WTC11 (cell line): Measurements from ENCODE around the gene CD8A. TPM values are rescaled to one million over a fixed set of nuclear protein-coding genes. Genes with fewer than 3 reads are reported as not detected.
"Not testable (repeated sequence)": the region's sequence is repeated elsewhere in the genome, so short reads cannot be mapped to it uniquely, and the experiment has no call there.

Experiments
- ATAC-seq: fragments of 200-7000 bp; cut with Tn5 transposase; 2 replicates; pipeline ENCODE4 v1.10.0; 2021; ENCODE audit warnings: mild to moderate bottlenecking, moderate library complexity
- Bru-seq: library from RNA; stranded (reverse); fragments of 400-500 nt; gene quantifications from one replicate; lab custom pipeline; 2021; lab: Mats Ljungman, UMichigan
- CTCF ChIA-PET: fragments of 300-600 bp; sonication (Branson Sonifier 250); formaldehyde crosslinking; loops from one replicate; lab custom pipeline; 2021; ENCODE audit warnings: antibody characterized with exemption; lab: Charles Lee
- POLR2A ChIA-PET: fragments of 350-600 bp; sonication (Branson Sonifier 250); formaldehyde crosslinking; loops from one replicate; lab custom pipeline; 2021; ENCODE audit warnings: antibody characterized with exemption; lab: Charles Lee
- DNase-seq: peaks from one replicate; pipeline ENCODE4 v3.0.0; 2021; ENCODE audit warnings: low spot score
- H3K27ac Mint-ChIP-seq: 2 replicates; pipeline ENCODE4 v1.8.0; 2021; ENCODE audit warnings: mixed read lengths
- H3K27me3 Mint-ChIP-seq: 2 replicates; pipeline ENCODE4 v1.8.0; 2021; ENCODE audit warnings: low read depth, mild to moderate bottlenecking, moderate library complexity, mixed read lengths
- H3K36me3 Mint-ChIP-seq: 2 replicates; pipeline ENCODE4 v1.8.0; 2021; ENCODE audit warnings: mixed read lengths
- H3K4me1 Mint-ChIP-seq: 2 replicates; pipeline ENCODE4 v1.8.0; 2022; ENCODE audit warnings: mixed read lengths
- H3K4me3 Mint-ChIP-seq: 2 replicates; pipeline ENCODE4 v1.8.0; 2021; ENCODE audit warnings: mild to moderate bottlenecking, moderate library complexity, mixed read lengths
- H3K9me3 Mint-ChIP-seq: 2 replicates; pipeline ENCODE4 v1.8.0; 2021; ENCODE audit warnings: mixed read lengths
- FOXJ3 ChIP-seq: sonication (generic); formaldehyde crosslinking; IDR thresholded peaks from 2 replicates; pipeline ENCODE4 v1.9.0; 2021; ENCODE audit warnings: missing genetic modification reagents, mild to moderate bottlenecking, borderline replicate concordance
- FOXK1 ChIP-seq: sonication (generic); formaldehyde crosslinking; IDR thresholded peaks from 2 replicates; pipeline ENCODE4 v1.8.0; 2022; ENCODE audit warnings: mild to moderate bottlenecking, moderate library complexity, missing genetic modification reagents
- FOXP1 ChIP-seq: sonication (generic); formaldehyde crosslinking; IDR thresholded peaks from 2 replicates; pipeline ENCODE4 v1.8.0; 2022; ENCODE audit warnings: missing genetic modification reagents, mild to moderate bottlenecking, moderate library complexity, borderline replicate concordance
- NR2C2 ChIP-seq: sonication (generic); formaldehyde crosslinking; IDR thresholded peaks from 2 replicates; pipeline ENCODE4 v1.8.0; 2022; ENCODE audit warnings: mild to moderate bottlenecking, missing genetic modification reagents
- TEAD4 ChIP-seq: sonication (generic); formaldehyde crosslinking; IDR thresholded peaks from 2 replicates; pipeline ENCODE4 v1.8.0; 2022; ENCODE audit warnings: mild to moderate bottlenecking, missing genetic modification reagents
- TP53 ChIP-seq: sonication (generic); formaldehyde crosslinking; IDR thresholded peaks from 2 replicates; pipeline ENCODE4 v1.8.1; 2023; ENCODE audit warnings: mild to moderate bottlenecking, missing genetic modification reagents
- ZNF317 ChIP-seq: sonication (generic); formaldehyde crosslinking; IDR thresholded peaks from 2 replicates; pipeline ENCODE4 v1.8.1; 2023; ENCODE audit warnings: low read depth, mild to moderate bottlenecking, moderate library complexity, missing genetic modification reagents, borderline replicate concordance
- long read RNA-seq, 3 experiments: library from RNA in 1 of 3; library from capped mRNA in 1 of 3; library from polyadenylated mRNA in 1 of 3; unstranded in 2 of 3; stranded (forward) in 1 of 3; transcript quantifications; one replicate each; pipeline ENCODE4 v2.0.0, GENCODE V29; 2021
- total RNA-seq: library from RNA; stranded (reverse); gene quantifications from 3 replicates; pipeline ENCODE4 v1.2.3, GENCODE V29; 2021
- TF ChIP-seq, protein P1 (sequence below): sonication (generic); formaldehyde crosslinking; IDR thresholded peaks from 2 replicates; pipeline ENCODE4 v1.8.0; 2023; ENCODE audit warnings: missing genetic modification reagents, mild to moderate bottlenecking, borderline replicate concordance

The CD8A gene
- total RNA-seq (0.27 to 0.44 TPM (median 0.30 TPM) in 3 replicates), Bru-seq, nascent RNA (percentile 11 among the genes with signal in this experiment)
- long read RNA-seq, experiment 1: 0 reads
- long read RNA-seq, experiment 2: 0 reads
- long read RNA-seq, experiment 3, partial matches to known transcripts: 0 of 1 reads
- long read RNA-seq, experiment 3, other reads (novel, unspliced or antisense): 1 of 1 reads

DNA sequence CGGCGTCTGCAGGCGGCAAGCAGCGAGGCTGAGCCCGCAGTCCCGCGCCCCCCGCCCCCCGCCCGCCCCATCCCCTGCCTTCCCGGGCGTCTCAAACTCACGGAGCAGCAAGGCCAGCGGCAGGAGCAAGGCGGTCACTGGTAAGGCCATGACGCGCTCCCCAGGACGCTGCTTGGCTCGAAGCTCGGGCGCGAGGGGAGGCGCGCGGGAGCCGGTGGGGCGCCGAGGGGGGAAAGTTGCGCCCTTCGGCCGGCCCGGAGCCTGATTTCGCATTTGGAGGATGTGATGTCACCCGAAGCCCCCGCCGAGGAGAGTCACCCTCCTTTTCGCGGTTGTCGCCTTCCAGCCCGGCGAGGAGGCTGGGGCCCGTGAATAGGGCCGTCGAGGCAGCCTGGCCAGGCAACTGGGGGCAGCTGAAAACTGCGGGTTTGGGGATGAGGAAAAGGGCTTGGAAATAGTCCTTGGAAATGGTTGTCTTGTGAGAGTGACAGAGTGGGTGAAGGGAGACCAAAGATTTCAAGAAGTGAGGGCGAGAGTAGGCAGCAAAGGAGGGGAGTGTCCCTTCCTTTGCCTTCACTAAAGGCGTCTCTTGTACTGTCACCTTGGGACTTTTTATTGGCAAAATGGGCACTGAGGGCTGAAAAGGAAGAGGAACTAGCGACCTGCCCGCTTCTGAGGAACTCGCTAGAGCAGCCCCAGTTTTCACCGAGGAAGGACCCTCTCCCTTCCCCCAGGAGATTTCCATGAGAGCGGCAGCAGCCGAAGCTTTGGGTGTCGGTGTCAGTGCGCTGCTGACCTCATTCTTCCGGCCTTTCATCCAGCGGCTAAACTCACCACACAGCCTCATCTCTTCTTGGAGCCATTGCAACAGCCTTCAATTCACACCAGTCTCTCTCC is at the start of gene CD8A:
TSS of gene CD8A (minus strand) at position 238 of the 897 bp plus-strand sequence. CDS start at position 150, 88 bp downstream.
- peaks cover 5% of the 10 kb centered on the region for H3K36me3 Mint-ChIP-seq
- H3K4me1 Mint-ChIP-seq: peaks cover 20% of the 10 kb centered on the region
- peaks cover 11% of the 10 kb centered on the region for H3K9me3 Mint-ChIP-seq
- H3K27ac Mint-ChIP-seq: no peak within 1 kb of the TSS
- DNase-seq: peak; percentile 30
- CTCF ChIA-PET: interaction anchor here (1.1 to 1.4 kb wide), 2 partner anchors 16 to 304 kb away, joined by 3 read pairs; no protein-coding TSS in a partner anchor
- H3K4me3 Mint-ChIP-seq: peak within 1 kb of the TSS; percentile 64
- POLR2A ChIA-PET: interaction anchor here (1.2 kb wide), 1 partner anchor 9 kb away, joined by 4 read pairs; no protein-coding TSS in a partner anchor
- TF ChIP-seq TP53 (CRISPR knock-in tag) (peak; percentile 39; the same call in 1 of the 2 replicates), FOXP1 (CRISPR knock-in tag) (0 out of 2 replicates have a peak, but pooled peaks have one; percentile 60), TEAD4 (CRISPR knock-in tag) (no peak)
- peak; percentile 15 for ATAC-seq
- peaks cover 91% of the 10 kb centered on the region for H3K27me3 Mint-ChIP-seq

DNA sequence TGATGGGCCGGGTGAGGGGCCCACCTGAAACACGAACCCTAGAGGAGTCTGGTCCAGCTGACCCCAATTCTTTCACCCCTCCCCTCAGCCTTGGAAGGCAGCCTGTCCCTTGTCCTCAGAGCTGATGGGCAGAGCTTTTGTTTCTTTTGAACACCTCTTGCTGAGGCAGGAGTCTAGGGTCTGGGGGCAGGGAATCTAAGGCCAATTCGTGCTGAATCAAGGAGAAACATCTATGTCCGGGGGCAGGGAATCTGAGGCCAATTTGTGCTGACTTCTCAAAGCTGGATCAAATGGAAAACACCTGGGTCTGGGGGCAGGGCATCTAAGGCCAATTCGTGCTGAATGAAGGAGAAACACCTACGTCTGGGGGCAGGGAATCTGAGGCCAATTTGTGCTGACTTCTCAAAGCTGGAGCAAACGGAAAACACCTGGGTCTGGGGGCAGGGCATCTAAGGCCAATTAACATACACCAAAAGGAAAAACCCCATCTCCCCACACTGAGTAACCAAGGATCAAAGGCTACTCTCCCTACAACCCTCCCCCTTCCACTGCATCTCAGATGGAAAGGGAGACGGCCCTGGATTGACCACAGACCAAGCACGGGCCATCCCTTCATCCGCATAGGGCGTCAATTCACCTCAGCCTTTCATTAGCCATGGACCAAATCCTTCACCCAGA is 49.3 kb upstream of the CD8A start:
- peaks cover 30% of the 10 kb centered on the region for H3K4me1 Mint-ChIP-seq
- H3K27me3 Mint-ChIP-seq, CTCF ChIA-PET, H3K36me3 Mint-ChIP-seq, H3K27ac Mint-ChIP-seq, H3K9me3 Mint-ChIP-seq, POLR2A ChIA-PET, H3K4me3 Mint-ChIP-seq, DNase-seq: not testable (repeated sequence)
- ATAC-seq: peak; percentile 27

DNA sequence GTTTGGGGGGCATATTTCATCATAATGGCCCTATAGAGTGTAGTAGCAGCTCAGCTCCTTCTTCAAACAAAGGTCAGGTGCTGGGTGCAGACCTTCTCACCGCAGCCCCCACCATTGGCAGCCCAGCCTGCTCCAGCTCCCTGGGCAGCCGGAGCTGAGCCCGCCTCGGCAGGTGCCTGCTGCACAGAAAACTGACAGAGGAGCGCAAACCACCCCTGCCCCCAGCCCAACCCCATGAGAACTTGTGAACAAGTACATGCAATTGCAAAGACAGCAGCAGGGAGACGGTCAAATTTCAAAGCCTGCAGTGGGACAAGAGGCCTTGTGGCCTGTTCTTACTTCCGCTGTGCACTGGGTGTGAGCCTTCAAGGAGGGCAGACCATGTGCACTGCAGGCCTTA is 48.7 kb upstream of the CD8A start:
- H3K9me3 Mint-ChIP-seq, POLR2A ChIA-PET, H3K27ac Mint-ChIP-seq, H3K36me3 Mint-ChIP-seq, CTCF ChIA-PET, H3K4me3 Mint-ChIP-seq, H3K27me3 Mint-ChIP-seq: not testable (repeated sequence)
- peak; percentile 28 for ATAC-seq
- H3K4me1 Mint-ChIP-seq: peaks cover 30% of the 10 kb centered on the region
- peak; percentile 21 for DNase-seq

GRCh38 chr2:86837714-86838113 is 47.0 kb upstream of the CD8A start:
- DNase-seq, H3K4me3 Mint-ChIP-seq, H3K9me3 Mint-ChIP-seq, H3K27me3 Mint-ChIP-seq, CTCF ChIA-PET, H3K36me3 Mint-ChIP-seq, H3K27ac Mint-ChIP-seq, POLR2A ChIA-PET: not testable (repeated sequence)
- H3K4me1 Mint-ChIP-seq: peaks cover 36% of the 10 kb centered on the region
- peak; percentile 26 for ATAC-seq

- H3K27ac Mint-ChIP-seq, H3K9me3 Mint-ChIP-seq, POLR2A ChIA-PET, CTCF ChIA-PET, H3K36me3 Mint-ChIP-seq, H3K4me3 Mint-ChIP-seq, ATAC-seq, DNase-seq, H3K27me3 Mint-ChIP-seq: not testable (repeated sequence)
- peaks cover 37% of the 10 kb centered on the region for H3K4me1 Mint-ChIP-seq
These were observed 46.4 kb upstream of the CD8A start for GRCh38 chr2:86836915-86837695.

DNA sequence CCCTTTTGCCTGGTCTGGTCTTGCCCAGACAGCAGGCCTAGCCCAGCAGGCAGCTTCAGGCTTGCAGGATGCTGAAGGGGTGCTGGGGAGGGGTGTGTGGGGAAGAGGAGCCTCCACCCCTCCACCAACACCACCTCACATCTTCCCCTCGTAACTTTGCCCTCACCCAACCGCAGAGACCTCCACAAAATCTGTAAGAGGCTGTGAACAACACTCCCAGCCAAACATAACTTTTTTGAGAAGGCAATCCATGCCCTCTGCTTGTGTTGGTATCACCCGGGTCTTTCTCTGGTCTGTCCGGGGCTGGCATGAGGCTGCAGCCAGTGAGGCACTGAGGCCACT is 44.8 kb upstream of the CD8A start:
- DNase-seq, CTCF ChIA-PET, H3K27ac Mint-ChIP-seq, H3K9me3 Mint-ChIP-seq, H3K36me3 Mint-ChIP-seq, ATAC-seq, H3K27me3 Mint-ChIP-seq, POLR2A ChIA-PET, H3K4me3 Mint-ChIP-seq: not testable (repeated sequence)
- H3K4me1 Mint-ChIP-seq: peaks cover 43% of the 10 kb centered on the region

GRCh38 chr2:86833315-86833714 is 42.6 kb upstream of the CD8A start:
- DNase-seq (no peak), ATAC-seq (no peak)
- H3K27me3 Mint-ChIP-seq: no peaks in the 10 kb centered on the region
- no peak overlapping the region for H3K4me3 Mint-ChIP-seq
- POLR2A ChIA-PET: no interaction called here
- H3K36me3 Mint-ChIP-seq: no peaks in the 10 kb centered on the region
- CTCF ChIA-PET: interaction anchor here (0.7 kb wide), 1 partner anchor 536 kb away, joined by 3 read pairs; no protein-coding TSS in a partner anchor
- H3K9me3 Mint-ChIP-seq: no peaks in the 10 kb centered on the region
- peaks cover 29% of the 10 kb centered on the region for H3K4me1 Mint-ChIP-seq
- H3K27ac Mint-ChIP-seq: no peak overlapping the region
- no peak for TF ChIP-seq NR2C2
- TF ChIP-seq FOXJ3: no peak
- no peak for TF ChIP-seq TP53 (CRISPR knock-in tag)
- TF ChIP-seq, protein P1, sequence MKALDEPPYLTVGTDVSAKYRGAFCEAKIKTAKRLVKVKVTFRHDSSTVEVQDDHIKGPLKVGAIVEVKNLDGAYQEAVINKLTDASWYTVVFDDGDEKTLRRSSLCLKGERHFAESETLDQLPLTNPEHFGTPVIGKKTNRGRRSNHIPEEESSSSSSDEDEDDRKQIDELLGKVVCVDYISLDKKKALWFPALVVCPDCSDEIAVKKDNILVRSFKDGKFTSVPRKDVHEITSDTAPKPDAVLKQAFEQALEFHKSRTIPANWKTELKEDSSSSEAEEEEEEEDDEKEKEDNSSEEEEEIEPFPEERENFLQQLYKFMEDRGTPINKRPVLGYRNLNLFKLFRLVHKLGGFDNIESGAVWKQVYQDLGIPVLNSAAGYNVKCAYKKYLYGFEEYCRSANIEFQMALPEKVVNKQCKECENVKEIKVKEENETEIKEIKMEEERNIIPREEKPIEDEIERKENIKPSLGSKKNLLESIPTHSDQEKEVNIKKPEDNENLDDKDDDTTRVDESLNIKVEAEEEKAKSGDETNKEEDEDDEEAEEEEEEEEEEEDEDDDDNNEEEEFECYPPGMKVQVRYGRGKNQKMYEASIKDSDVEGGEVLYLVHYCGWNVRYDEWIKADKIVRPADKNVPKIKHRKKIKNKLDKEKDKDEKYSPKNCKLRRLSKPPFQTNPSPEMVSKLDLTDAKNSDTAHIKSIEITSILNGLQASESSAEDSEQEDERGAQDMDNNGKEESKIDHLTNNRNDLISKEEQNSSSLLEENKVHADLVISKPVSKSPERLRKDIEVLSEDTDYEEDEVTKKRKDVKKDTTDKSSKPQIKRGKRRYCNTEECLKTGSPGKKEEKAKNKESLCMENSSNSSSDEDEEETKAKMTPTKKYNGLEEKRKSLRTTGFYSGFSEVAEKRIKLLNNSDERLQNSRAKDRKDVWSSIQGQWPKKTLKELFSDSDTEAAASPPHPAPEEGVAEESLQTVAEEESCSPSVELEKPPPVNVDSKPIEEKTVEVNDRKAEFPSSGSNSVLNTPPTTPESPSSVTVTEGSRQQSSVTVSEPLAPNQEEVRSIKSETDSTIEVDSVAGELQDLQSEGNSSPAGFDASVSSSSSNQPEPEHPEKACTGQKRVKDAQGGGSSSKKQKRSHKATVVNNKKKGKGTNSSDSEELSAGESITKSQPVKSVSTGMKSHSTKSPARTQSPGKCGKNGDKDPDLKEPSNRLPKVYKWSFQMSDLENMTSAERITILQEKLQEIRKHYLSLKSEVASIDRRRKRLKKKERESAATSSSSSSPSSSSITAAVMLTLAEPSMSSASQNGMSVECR (CRISPR knock-in tag): no peak
- TF ChIP-seq ZNF317 (CRISPR knock-in tag): no peak
- TF ChIP-seq FOXK1 (CRISPR knock-in tag): no peak
